ENCODE results near the gene RAB1B.
"Not testable (repeated sequence)": the region's sequence is repeated elsewhere in the genome, so short reads cannot be mapped to it uniquely, and the experiment has no call there.

DNA sequence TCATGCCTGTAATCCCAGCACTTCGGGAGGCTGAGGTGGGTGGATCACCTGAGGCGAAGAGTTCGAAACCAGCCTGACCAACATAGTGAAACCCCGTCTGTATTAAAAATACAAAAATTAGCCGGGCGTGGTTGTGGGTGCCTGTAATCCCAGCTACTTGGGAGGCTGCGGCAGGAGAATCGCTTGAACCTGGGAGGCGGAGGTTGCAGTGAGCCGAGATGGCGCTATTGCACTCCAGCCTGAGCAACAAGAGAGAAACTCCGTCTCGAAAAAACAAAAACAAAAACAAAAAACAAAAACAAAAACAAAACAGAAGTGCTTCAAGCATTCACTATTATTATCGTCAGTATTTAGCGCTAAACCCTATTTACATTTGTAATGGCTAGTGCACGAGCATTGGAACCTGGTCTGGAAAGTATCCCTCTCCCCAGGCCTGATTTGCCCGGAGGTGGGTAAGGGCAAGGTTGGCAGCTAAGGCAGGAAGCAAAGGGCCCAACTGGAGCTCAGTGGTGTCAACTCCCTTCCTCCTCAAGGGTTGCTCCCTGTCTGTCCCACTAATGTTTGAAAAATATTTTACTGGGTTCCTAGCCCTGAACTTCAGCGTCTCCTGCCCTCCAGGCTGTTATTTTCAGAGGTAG, 42.5 kb downstream of the RAB1B start:
- TF ChIP-seq, protein P1, sequence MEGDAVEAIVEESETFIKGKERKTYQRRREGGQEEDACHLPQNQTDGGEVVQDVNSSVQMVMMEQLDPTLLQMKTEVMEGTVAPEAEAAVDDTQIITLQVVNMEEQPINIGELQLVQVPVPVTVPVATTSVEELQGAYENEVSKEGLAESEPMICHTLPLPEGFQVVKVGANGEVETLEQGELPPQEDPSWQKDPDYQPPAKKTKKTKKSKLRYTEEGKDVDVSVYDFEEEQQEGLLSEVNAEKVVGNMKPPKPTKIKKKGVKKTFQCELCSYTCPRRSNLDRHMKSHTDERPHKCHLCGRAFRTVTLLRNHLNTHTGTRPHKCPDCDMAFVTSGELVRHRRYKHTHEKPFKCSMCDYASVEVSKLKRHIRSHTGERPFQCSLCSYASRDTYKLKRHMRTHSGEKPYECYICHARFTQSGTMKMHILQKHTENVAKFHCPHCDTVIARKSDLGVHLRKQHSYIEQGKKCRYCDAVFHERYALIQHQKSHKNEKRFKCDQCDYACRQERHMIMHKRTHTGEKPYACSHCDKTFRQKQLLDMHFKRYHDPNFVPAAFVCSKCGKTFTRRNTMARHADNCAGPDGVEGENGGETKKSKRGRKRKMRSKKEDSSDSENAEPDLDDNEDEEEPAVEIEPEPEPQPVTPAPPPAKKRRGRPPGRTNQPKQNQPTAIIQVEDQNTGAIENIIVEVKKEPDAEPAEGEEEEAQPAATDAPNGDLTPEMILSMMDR (conservative IDR thresholded peaks at IDR 0.05; ENCODE audit: low read length) = not testable (repeated sequence)
- not testable (repeated sequence) for TF ChIP-seq EZH2phosphoT487 (IDR thresholded peaks at IDR 0.05; ENCODE audit: borderline replicate concordance)

All from Loucy (cell line).